ENCODE results near the gene KIF18B. TPM values are rescaled to one million over a fixed set of nuclear protein-coding genes. Genes with fewer than 3 reads are reported as not detected.

Gene KIF18B
- total and polyA plus RNA-seq, 2 donors (not counting 1 experiment from before 2014, with no cell fraction given) = 0.44 to 0.48 TPM

- peaks cover 40% of the 10 kb centered on the region for H3K4me1 Mint-ChIP-seq
- Histone ChIP-seq H3K79me2 (ENCODE audit: control insufficient read depth, insufficient read depth, low read length) (no peaks in the 10 kb centered on the region), H4K20me1 (ENCODE audit: control insufficient read depth, insufficient read depth, low read length, poor library complexity, severe bottlenecking) (peaks cover 4% of the 10 kb centered on the region), H3K4me1 (ENCODE audit: control insufficient read depth in 2 of 2, insufficient read depth in 2 of 2, low read length in 2 of 2) (peaks cover 32 to 45% of the 10 kb centered on the region in 2 donors), H3K9me3 (ENCODE audit: control extremely low read depth in 1 of 3, control insufficient read depth in 2 of 3, insufficient read depth in 1 of 3, low read length in 2 of 3) (peaks cover 0 to 37% (median 0%) of the 10 kb centered on the region in 3 donors), H3K9ac (ENCODE audit: low read length) (no peak overlapping the region), H3K36me3 (replicated peaks in 1 of 2; ENCODE audit: control extremely low read depth in 1 of 2, control insufficient read depth in 1 of 2, extremely low read depth in 1 of 2, insufficient read depth in 2 of 2, low read length in 1 of 2) (no peaks in the 10 kb centered on the region), H3K4me3 (ENCODE audit: control extremely low read depth in 1 of 5, extremely low read depth in 1 of 5, insufficient read depth in 1 of 5, low read depth in 2 of 5, low read length in 4 of 5) (peak overlapping the region in 1 of 5 experiments; percentile 0), H2AFZ (ENCODE audit: insufficient read depth, low read depth, low read length, poor library complexity, severe bottlenecking) (peak overlapping the region; percentile 62), H3K27me3 (replicated peaks in 1 of 4; ENCODE audit: control extremely low read depth in 1 of 4, control insufficient read depth in 3 of 4, insufficient read depth in 4 of 4, low read length in 3 of 4) (peaks cover 0 to 53% (median 34%) of the 10 kb centered on the region in 4 experiments), H3K4me2 (replicated peaks; ENCODE audit: low read depth, low read length, poor library complexity, severe bottlenecking) (peak overlapping the region; percentile 84), H3K27ac (ENCODE audit: low read length in 2 of 2) (no peak overlapping the region)
- no peaks in the 10 kb centered on the region for H3K9me3 Mint-ChIP-seq (ENCODE audit: insufficient read depth)
- TF ChIP-seq EZH2 (IDR thresholded peaks at IDR 0.05; ENCODE audit: borderline replicate concordance, insufficient read depth, low read depth, low read length, poor library complexity, severe bottlenecking) = no peak
- TF ChIP-seq, protein P1, sequence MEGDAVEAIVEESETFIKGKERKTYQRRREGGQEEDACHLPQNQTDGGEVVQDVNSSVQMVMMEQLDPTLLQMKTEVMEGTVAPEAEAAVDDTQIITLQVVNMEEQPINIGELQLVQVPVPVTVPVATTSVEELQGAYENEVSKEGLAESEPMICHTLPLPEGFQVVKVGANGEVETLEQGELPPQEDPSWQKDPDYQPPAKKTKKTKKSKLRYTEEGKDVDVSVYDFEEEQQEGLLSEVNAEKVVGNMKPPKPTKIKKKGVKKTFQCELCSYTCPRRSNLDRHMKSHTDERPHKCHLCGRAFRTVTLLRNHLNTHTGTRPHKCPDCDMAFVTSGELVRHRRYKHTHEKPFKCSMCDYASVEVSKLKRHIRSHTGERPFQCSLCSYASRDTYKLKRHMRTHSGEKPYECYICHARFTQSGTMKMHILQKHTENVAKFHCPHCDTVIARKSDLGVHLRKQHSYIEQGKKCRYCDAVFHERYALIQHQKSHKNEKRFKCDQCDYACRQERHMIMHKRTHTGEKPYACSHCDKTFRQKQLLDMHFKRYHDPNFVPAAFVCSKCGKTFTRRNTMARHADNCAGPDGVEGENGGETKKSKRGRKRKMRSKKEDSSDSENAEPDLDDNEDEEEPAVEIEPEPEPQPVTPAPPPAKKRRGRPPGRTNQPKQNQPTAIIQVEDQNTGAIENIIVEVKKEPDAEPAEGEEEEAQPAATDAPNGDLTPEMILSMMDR (IDR thresholded peaks at IDR 0.05) = no peak
- no peak overlapping the region for H3K27ac Mint-ChIP-seq
- intact Hi-C loops (cut with micrococcal nuclease) = no loop called here
- CTCF ChIA-PET = interaction anchor here (1.5 kb wide), 1 partner anchor 18 kb away, joined by 3 read pairs; no protein-coding TSS in a partner anchor
- POLR2A ChIA-PET = no interaction called here
- 25% methylated on average over 15 of the region's 19 CpGs for WGBS (ENCODE audit: insufficient coverage)
- peaks cover 51% of the 10 kb centered on the region for H3K27me3 Mint-ChIP-seq
- peak; percentile 40 for DNase-seq
- H3K4me3 Mint-ChIP-seq = peak overlapping the region; percentile 75
- ATAC-seq (ENCODE audit: low read depth) = no peak
These were observed 21.7 kb upstream of the KIF18B start for GRCh38 chr17:44969144-44969780.
